ENCODE measurements around the gene XXYLT1. TPM values are rescaled to one million over a fixed set of nuclear protein-coding genes. Genes with fewer than 3 reads are reported as not detected.
A peak's percentile ranks its signal among the peaks of the same experiment; 100 is the strongest.

The XXYLT1 gene
- total and polyA plus RNA-seq, 2 of the 4 experiments (the other 2 are of a cell fraction), result 14.7 to 18.1 TPM

GRCh38 chr3:195200010-195200822 is 70.7 kb downstream of the XXYLT1 start:
- Histone ChIP-seq H3K18ac (ENCODE audit: low read depth, low read length) (no peak overlapping the region), H4K5ac (ENCODE audit: low read depth, low read length) (no peak overlapping the region), H3K27me3 (ENCODE audit: control insufficient read depth, insufficient read depth, low read length) (no peaks in the 10 kb centered on the region), H3K56ac (ENCODE audit: extremely low read depth, insufficient read depth, low read length) (no peak overlapping the region), H3K4me3 (ENCODE audit: insufficient read depth, low read depth, low read length) (no peak overlapping the region), H2BK15ac (ENCODE audit: low read depth, low read length) (peak overlapping the region; percentile 21; the same call in 1 of the 3 replicates), H2BK5ac (ENCODE audit: low read depth, low read length, poor library complexity, severe bottlenecking) (no peak overlapping the region), H3K4me2 (ENCODE audit: low read depth, low read length) (no peak overlapping the region), H3K4me1 (ENCODE audit: control insufficient read depth, insufficient read depth, low read length) (peaks cover 27% of the 10 kb centered on the region), H3K14ac (replicated peaks; ENCODE audit: low read depth, low read length) (no peak overlapping the region), H2BK20ac (ENCODE audit: low read depth, low read length) (peak overlapping the region; percentile 38; the same call in 1 of the 2 replicates), H3K9me1 (ENCODE audit: insufficient read depth, low read length) (peaks cover 22% of the 10 kb centered on the region), H3K23ac (ENCODE audit: low read depth, low read length) (no peak overlapping the region), H2AK9ac (replicated peaks; ENCODE audit: low read depth, low read length, poor library complexity) (peak overlapping the region; percentile 60), H2AFZ (replicated peaks; ENCODE audit: low read length, poor library complexity) (no peak overlapping the region), H4K91ac (ENCODE audit: insufficient read depth, low read depth, low read length) (peak overlapping the region; percentile 6; the same call in 1 of the 2 replicates), H2AK5ac (ENCODE audit: low read depth, low read length) (no peak overlapping the region), H3K9me3 (ENCODE audit: control insufficient read depth, insufficient read depth, low read length) (no peaks in the 10 kb centered on the region), H3K27ac (ENCODE audit: insufficient read depth, low read length) (no peak overlapping the region), H3K79me1 (ENCODE audit: low read depth in 1 of 2, low read length in 2 of 2) (peaks cover 31 to 67% of the 10 kb centered on the region in 2 experiments; a peak in 3 of 4 replicates), H3K9ac (ENCODE audit: low read depth, low read length) (no peak overlapping the region), H3K36me3 (ENCODE audit: control insufficient read depth, insufficient read depth, low read length) (no peaks in the 10 kb centered on the region), H4K8ac (ENCODE audit: low read depth in 2 of 2, low read length in 2 of 2) (no peak overlapping the region; a peak in 1 of 4 replicates), H3K4ac (ENCODE audit: low read depth, low read length) (peak overlapping the region; percentile 42), H2BK120ac (ENCODE audit: low read depth, low read length) (no peak overlapping the region; the same call in 1 of the 2 replicates), H4K20me1 (ENCODE audit: insufficient read depth, low read length) (no peaks in the 10 kb centered on the region)
- DNase-seq, result no peak
- ATAC-seq (ENCODE audit: low read depth), result no peak
- BruUV-seq (replicated peaks), result no TSS peak
- in situ Hi-C loops (cut with MboI; ENCODE audit: low sequenced_read_pairs), result no loop called here
- POLR2A ChIA-PET (ENCODE audit: unreplicated experiment), result no interaction called here
- WGBS, 2 experiments (ENCODE audit: extremely low coverage in 2 of 2, insufficient read length in 1 of 2), result 95% methylated on average over 11 of the region's 14 CpGs; no CpG with 5 or more reads in 1 of the 2 experiments
- TF ChIP-seq RCOR1 (IDR thresholded peaks at IDR 0.05; ENCODE audit: insufficient replicate concordance, low read length), result no peak
- dilution Hi-C loops (cut with HindIII; ENCODE audit: low sequenced_read_pairs, unreplicated experiment), result no loop called here
- CTCF ChIA-PET, result interaction anchor here (0.6 kb wide), 1 partner anchor 16 kb away, joined by 6 read pairs; no protein-coding TSS in a partner anchor
- intact Hi-C loops (cut with micrococcal nuclease), result no loop called here

Data from IMR-90 (cell line).